Effector memory CD4-positive, alpha-beta T cell (primary cell): ENCODE results near the gene CTH.
"Not testable (repeated sequence)": the region's sequence is repeated elsewhere in the genome, so short reads cannot be mapped to it uniquely, and the experiment has no call there.

Experiments used
- DNase-seq, 3 donors: peaks; one replicate each; pipeline ENCODE4 v3.0.0-alpha.2; 2020
- H3K27ac ChIP-seq: 2 replicates; pipeline ENCODE4 v1.7.0; 2013; ENCODE audit warnings: mild to moderate bottlenecking, low read length, moderate library complexity; ENCODE audit not compliant: insufficient read depth, poor library complexity, severe bottlenecking
- H3K27me3 ChIP-seq: replicated peaks from 2 replicates; pipeline ENCODE4 v1.7.0; 2013; ENCODE audit warnings: mild to moderate bottlenecking, low read length; ENCODE audit not compliant: insufficient read depth, control insufficient read depth, poor library complexity, severe bottlenecking
- H3K36me3 ChIP-seq: 2 replicates; pipeline ENCODE4 v1.7.0; 2013; ENCODE audit warnings: mild to moderate bottlenecking, low read length, moderate library complexity; ENCODE audit not compliant: control insufficient read depth, insufficient read depth
- H3K4me1 ChIP-seq: 2 replicates; pipeline ENCODE4 v1.7.0; 2013; ENCODE audit warnings: low read length, mild to moderate bottlenecking; ENCODE audit not compliant: control insufficient read depth, insufficient read depth, poor library complexity, severe bottlenecking
- H3K4me3 ChIP-seq: 2 replicates; pipeline ENCODE4 v1.7.0; 2013; ENCODE audit warnings: low read length, low read depth, mild to moderate bottlenecking; ENCODE audit not compliant: insufficient read depth, poor library complexity, severe bottlenecking
- H3K9me3 ChIP-seq: 2 replicates; pipeline ENCODE4 v1.7.0; 2013; ENCODE audit warnings: mild to moderate bottlenecking, low read length, moderate library complexity; ENCODE audit not compliant: control insufficient read depth
- total RNA-seq, 3 donors: gene quantifications; one replicate each; lab custom pipeline; 2026; lab: John Stamatoyannopoulos, UW

The CTH gene
- 4.1 to 6.9 (median 6.7) reads per million in 3 donors for total RNA-seq

DNA sequence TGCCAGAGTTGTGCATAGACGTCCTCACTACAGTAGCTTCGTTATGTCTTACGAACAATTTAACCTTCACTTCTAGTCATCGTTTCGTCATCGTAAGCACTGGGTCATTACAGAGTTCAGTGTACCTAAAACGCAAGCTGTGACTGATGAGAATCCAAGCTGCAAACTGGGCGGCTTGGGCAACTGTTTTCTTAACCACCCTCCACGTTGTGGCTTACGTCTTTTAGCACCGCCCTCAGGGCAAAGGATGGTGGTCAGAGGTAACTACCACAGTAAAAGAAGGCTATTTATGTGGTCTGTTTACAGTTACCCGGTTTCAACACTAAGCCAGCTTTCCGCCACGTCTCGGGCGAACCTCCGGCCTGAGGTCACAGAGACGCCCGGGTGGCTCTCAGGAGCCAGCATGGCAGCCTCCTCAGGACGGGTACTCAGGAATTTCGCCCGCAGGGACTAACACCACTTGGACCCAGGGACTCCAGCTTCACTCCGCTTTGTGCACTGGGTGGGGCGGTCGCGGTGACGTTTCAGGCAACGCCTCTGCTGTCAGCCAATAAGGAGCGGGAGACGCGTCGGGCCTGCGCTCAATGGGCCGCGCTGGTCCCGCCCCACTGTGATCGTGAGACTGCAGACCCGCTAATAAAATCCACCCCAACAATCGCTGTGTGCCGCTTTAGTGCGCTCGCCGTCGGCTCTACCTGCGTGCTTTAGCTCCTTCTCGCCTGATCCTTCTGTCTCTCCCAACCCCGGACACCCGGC lies at the start of gene CTH:
Gene CTH (plus strand): TSS at position 665 of the 756 bp plus-strand sequence. CDS start 148 bp downstream, outside the sequence.
- H3K4me1 ChIP-seq = peaks cover 11% of the 10 kb centered on the region

DNA sequence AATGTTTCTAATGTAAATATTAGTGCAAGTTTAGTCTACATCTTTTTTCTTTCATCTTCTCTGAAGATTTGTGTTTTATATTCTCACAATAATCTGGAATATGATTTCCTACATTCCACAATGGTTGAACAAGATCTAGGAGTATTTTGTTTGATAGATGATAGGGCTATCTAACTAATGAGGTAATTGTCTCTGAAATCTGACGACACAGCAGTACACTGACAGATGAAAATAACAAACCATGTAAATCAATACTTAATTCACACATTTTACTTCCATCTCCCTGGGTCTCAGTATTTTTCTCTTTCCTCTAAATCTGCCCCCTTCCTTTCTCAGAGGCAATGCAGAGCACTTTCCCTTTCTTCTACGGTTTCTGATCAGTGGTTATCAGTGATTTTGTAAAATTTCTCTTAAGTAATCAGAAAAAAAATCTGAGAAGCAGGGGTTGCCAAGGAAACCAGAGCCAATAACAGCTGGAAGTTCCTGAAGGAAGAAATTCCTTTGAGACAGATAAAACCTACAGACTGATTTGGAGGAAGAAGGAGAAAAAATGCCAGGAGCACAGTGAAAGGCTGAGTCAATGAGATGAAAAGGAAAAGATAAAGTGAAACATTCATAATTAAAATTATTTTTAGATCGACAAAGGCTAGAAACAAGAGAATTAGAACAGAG lies 49.2 kb upstream of the CTH start:
- H3K4me3 ChIP-seq = no peak overlapping the region
- H3K27ac ChIP-seq = no peak overlapping the region
- DNase-seq = no peak

More for the DNA sequence above, at the start of gene CTH:
- Histone ChIP-seq H3K4me3 (peak within 1 kb of the TSS; percentile 77), H3K9me3 (no peaks in the 10 kb centered on the region), H3K27me3 (peaks cover 2% of the 10 kb centered on the region), H3K27ac (peak within 1 kb of the TSS; percentile 86), H3K36me3 (no peaks in the 10 kb centered on the region)
- peak; percentile 84 to 89 (median 88) for DNase-seq

DNA sequence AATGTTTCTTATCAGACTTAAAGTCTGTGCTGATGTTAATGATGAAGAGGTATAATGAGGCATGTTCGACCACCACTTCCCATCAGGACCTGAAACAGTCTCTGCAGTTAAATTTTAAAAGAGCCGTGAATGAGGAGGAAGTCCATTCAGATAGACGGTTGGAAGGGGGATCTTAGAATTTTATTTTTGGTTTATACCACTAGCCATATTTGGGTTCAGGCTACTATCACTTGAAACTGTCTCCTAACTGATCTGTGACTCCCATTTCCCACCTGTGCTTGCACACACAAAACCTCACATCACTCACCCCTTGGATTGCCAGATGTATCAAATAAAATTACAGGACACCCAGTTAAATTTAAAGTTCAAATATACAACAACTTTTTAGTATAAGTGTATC lies 46.6 kb upstream of the CTH start:
- Histone ChIP-seq H3K27me3 (no peaks in the 10 kb centered on the region), H3K27ac (no peak overlapping the region), H3K4me1 (no peaks in the 10 kb centered on the region), H3K4me3 (no peak overlapping the region), H3K36me3 (no peaks in the 10 kb centered on the region), H3K9me3 (no peaks in the 10 kb centered on the region)
- no peak for DNase-seq

More for the DNA sequence above, 49.2 kb upstream of the CTH start:
- no peaks in the 10 kb centered on the region for H3K9me3 ChIP-seq
- no peaks in the 10 kb centered on the region for H3K4me1 ChIP-seq
- no peaks in the 10 kb centered on the region for H3K36me3 ChIP-seq
- H3K27me3 ChIP-seq = no peaks in the 10 kb centered on the region

DNA sequence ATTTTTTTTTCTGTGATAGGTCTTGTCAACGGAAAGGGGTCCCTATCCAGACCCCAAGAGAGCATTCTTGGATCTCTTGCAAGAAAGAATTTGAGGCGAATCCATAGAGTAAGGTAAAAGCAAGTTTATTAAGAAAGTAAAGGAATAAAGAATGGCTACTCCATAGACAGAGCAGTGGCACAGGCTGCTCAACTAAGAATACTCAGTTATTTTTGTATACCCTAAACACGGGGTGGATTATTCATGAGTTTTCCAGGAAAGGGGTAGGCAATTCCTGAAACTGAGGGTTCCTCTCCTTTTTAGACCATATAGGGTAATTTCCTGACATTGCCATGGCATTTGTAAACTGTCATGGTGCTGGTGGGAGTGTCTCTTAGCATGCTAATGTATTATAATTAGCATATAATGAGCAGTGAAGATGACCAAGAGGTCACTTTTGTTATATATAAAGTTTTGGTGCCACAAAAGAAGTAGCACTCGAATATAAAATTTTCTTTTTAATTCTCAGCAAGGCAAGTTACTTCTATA lies 44.6 kb upstream of the CTH start:
- H3K4me1 ChIP-seq, H3K36me3 ChIP-seq: not testable (repeated sequence)

DNA sequence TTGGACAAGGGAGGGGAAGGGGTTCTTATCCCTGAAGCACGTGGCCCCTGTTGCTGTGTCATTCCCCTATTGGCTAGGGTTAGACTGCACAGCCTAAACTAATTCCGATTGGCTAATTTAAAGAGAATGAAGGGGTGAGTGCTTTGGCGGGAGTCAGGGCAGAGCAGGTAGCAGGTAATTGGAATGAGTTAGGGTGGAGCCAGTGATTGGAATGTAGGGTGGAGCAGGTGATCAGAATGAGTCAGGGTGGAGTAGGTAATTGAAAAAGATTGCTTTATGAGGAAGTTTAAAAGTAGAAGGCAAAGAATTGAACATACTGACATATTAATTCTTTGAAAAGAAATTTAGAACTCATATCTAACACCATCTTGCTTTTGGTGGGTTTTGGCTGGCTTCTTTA lies 44.1 kb upstream of the CTH start:
- not testable (repeated sequence) for H3K4me3 ChIP-seq, H3K9me3 ChIP-seq, H3K36me3 ChIP-seq, H3K27ac ChIP-seq, DNase-seq, H3K4me1 ChIP-seq, H3K27me3 ChIP-seq

More for the DNA sequence above, 44.6 kb upstream of the CTH start:
- not testable (repeated sequence) for H3K4me3 ChIP-seq, H3K27me3 ChIP-seq, H3K27ac ChIP-seq, H3K9me3 ChIP-seq, DNase-seq

DNA sequence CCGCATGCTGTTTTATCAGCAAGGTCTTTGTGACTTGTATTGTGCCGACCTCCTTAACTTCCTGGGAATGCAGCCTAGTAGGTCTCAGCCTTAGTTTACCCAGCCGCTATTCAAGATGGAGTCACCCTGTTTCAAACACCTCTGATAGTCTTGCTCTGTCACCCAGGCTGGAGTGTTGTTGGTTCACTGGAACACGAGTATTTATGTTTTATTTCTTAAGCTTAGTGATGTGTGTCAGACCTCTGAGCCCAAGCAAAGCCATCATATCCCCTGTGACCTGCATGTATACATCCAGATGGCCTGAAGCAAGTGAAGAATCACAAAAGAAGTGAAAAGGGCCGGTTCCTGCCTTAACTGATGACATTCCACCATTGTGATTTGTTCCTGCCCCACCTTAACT lies 43.7 kb upstream of the CTH start:
- not testable (repeated sequence) for H3K4me3 ChIP-seq, H3K36me3 ChIP-seq, H3K9me3 ChIP-seq, H3K27ac ChIP-seq, H3K4me1 ChIP-seq, DNase-seq, H3K27me3 ChIP-seq

DNA sequence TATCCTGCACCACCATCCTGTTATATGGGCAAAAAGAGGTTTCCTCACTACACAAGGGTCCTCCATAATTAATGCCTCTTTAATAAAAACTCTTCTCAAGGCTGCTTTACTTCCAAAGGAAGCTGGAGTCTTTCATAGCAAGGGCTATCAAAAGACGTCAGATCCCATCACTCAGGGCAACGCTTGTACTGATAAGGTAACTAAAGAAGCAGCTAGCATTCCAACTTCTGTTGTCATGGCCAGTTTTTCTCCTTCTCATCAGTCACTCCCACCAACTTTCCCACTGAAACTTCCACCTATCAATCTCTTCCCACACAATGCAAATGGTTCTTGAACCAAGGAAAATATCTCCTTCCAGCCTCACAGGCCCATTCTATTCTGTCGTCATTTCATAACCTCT lies 39.5 kb upstream of the CTH start:
- H3K36me3 ChIP-seq, H3K27ac ChIP-seq, H3K27me3 ChIP-seq, H3K9me3 ChIP-seq, H3K4me1 ChIP-seq, DNase-seq, H3K4me3 ChIP-seq: not testable (repeated sequence)

DNA sequence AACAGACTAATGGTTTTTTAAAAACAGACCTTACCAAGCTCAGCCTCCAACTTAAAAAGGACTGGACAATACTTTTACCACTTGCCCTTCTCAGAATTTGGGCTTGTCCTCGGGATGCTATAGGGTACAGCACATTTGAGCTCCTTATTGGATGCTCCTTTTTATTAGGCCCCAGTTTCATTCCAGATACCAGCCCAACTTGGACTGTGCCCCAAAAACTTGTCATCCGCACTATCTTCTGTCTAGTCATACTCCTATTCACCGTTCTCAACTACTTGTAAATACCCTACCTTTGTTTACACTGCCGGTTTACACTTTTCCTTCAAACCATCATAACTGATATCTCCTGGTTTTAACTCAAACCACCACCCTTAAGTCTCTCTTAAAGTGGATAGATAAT lies 38.6 kb upstream of the CTH start:
- Histone ChIP-seq H3K4me1 (no peaks in the 10 kb centered on the region), H3K9me3 (no peaks in the 10 kb centered on the region), H3K27me3 (no peaks in the 10 kb centered on the region), H3K4me3 (no peak overlapping the region), H3K36me3 (no peaks in the 10 kb centered on the region), H3K27ac (no peak overlapping the region)
- no peak for DNase-seq

DNA sequence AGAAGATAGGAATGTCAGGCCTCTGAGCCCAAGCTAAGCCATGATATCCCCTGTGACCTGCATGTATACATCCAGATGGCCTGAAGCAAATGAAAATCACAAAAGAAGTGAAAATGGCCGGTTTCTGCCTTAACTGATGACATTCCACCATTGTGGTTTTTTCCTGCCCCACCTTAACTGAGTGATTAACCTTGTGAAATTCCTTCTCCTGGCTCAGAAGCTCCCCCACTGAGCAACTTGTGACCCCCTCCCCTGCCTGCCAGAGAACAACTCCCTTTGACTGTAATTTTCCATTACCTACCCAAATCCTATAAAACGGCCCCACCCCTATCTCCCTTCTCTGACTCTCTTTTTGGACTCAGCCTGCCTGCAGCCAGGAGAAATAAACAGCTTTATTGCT lies 37.5 kb upstream of the CTH start:
- H3K4me1 ChIP-seq, H3K27ac ChIP-seq, H3K4me3 ChIP-seq, H3K36me3 ChIP-seq, H3K27me3 ChIP-seq, H3K9me3 ChIP-seq, DNase-seq: not testable (repeated sequence)

DNA sequence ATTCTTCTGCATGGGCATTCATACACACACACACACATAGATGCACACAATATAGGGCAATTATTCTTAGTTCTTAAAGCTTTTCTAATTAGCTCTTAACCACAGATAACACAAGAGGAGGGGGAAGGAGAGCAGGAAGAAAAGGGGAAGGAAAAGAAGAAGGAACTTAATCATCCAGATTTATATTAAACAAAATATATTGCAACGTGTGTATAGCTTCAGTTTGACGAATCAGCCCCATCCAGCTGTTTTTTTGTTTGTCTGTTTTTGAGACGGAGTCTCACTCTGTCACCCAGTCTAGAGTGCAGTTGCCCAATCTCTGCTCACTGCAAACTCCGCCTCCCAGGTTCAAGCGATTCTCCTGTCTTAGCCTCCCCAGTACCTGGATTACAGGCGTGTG lies 34.9 kb upstream of the CTH start:
- Histone ChIP-seq H3K36me3 (no peaks in the 10 kb centered on the region), H3K4me1 (no peaks in the 10 kb centered on the region), H3K9me3 (no peaks in the 10 kb centered on the region), H3K4me3 (no peak overlapping the region), H3K27ac (no peak overlapping the region), H3K27me3 (no peaks in the 10 kb centered on the region)
- no peak for DNase-seq
